H1 (cell line): ENCODE data around the gene JMJD7. TPM values are rescaled to one million over a fixed set of nuclear protein-coding genes. Genes with fewer than 3 reads are reported as not detected.

Source experiments
- CTCF ChIA-PET: fragments of 300-600 bp; sonication (Branson Sonifier 250); formaldehyde crosslinking; loops from one replicate; lab custom pipeline; 2021; ENCODE audit not compliant: partially characterized antibody; lab: Charles Lee
- POLR2A ChIA-PET: fragments of 300-600 bp; sonication (Branson Sonifier 250); formaldehyde crosslinking; loops from one replicate; lab custom pipeline; 2021; ENCODE audit warnings: inconsistent platforms; ENCODE audit not compliant: partially characterized antibody; lab: Charles Lee
- DNase-seq, 2 experiments: peaks; one replicate each; pipeline versions ENCODE4 v3.0.0 to v3.0.0-alpha.2; 2010 to 2022; ENCODE audit warnings: low spot score in 2 of 2, low read depth in 1 of 2, mixed read lengths in 1 of 2
- FAIRE-seq: peaks from 2 replicates; lab custom pipeline; 2011; peaks lifted over from hg19 to GRCh38; lab: Jason Lieb, UNC
- H2AFZ ChIP-seq: 2 replicates; pipeline ENCODE4 v1.8.1; 2012; ENCODE audit warnings: low read length, inconsistent platforms
- H2AK5ac ChIP-seq: 2 replicates; pipeline ENCODE4 v1.6.1; 2013; ENCODE audit warnings: low read depth, low read length
- H2BK120ac ChIP-seq: replicated peaks from 2 replicates; pipeline ENCODE3; 2013; ENCODE audit warnings: low read depth, low read length, inconsistent platforms
- H2BK12ac ChIP-seq: 2 replicates; pipeline ENCODE4 v1.6.1; 2013; ENCODE audit warnings: low read depth, low read length
- H2BK15ac ChIP-seq: 2 replicates; pipeline ENCODE4 v1.6.1; 2013; ENCODE audit warnings: low read length
- H2BK20ac ChIP-seq: 2 replicates; pipeline ENCODE4 v1.6.1; 2013; ENCODE audit warnings: low read length
- H2BK5ac ChIP-seq: 2 replicates; pipeline ENCODE4 v1.6.1; 2013; ENCODE audit warnings: low read depth, low read length
- H3K14ac ChIP-seq: 2 replicates; pipeline ENCODE4 v1.6.1; 2013; ENCODE audit warnings: inconsistent platforms; ENCODE audit not compliant: insufficient read length
- H3K18ac ChIP-seq: 2 replicates; pipeline ENCODE4 v1.6.1; 2013; ENCODE audit warnings: low read length; ENCODE audit errors: extremely low read depth
- H3K23ac ChIP-seq: 2 replicates; pipeline ENCODE4 v1.6.1; 2013; ENCODE audit warnings: inconsistent platforms; ENCODE audit not compliant: insufficient read length
- H3K23me2 ChIP-seq: 2 replicates; pipeline ENCODE4 v1.6.1; 2013; ENCODE audit warnings: low read depth, low read length
- H3K27ac ChIP-seq: 2 replicates; pipeline ENCODE4 v1.6.1; 2011; ENCODE audit warnings: low read depth, low read length, inconsistent platforms
- H3K27me3 ChIP-seq, 4 experiments: replicated peaks in 1 of 4; 1 replicate in 1 of 4; 2 replicates in 3 of 4; pipeline versions ENCODE4 v1.6.1 to v1.8.1; 2011 to 2013; ENCODE audit warnings: low read length in 3 of 4, mild to moderate bottlenecking in 3 of 4, inconsistent platforms in 2 of 4, mixed read lengths in 2 of 4, moderate library complexity in 1 of 4; ENCODE audit not compliant: control insufficient read depth in 3 of 4, insufficient read depth in 3 of 4; ENCODE audit errors: extremely low read depth in 1 of 4
- H3K36me3 ChIP-seq, 4 experiments: 2 replicates each; pipeline versions ENCODE4 v1.6.1 to v1.8.1; 2011 to 2013; ENCODE audit warnings: mild to moderate bottlenecking in 4 of 4, low read length in 3 of 4, moderate library complexity in 2 of 4, control low read depth in 1 of 4, inconsistent platforms in 1 of 4; ENCODE audit not compliant: insufficient read depth in 4 of 4, control insufficient read depth in 2 of 4
- H3K4ac ChIP-seq: replicated peaks from 2 replicates; pipeline ENCODE3; 2013; ENCODE audit warnings: low read length, low read depth, mixed read lengths, inconsistent platforms; ENCODE audit not compliant: insufficient read length
- H3K4me1 ChIP-seq, 4 experiments: replicated peaks in 1 of 4; 1 replicate in 1 of 4; 2 replicates in 3 of 4; pipeline versions ENCODE4 v1.6.1 to v1.8.1; 2011 to 2013; ENCODE audit warnings: low read length in 3 of 4, inconsistent platforms in 2 of 4, mixed read lengths in 1 of 4; ENCODE audit not compliant: insufficient read depth in 4 of 4, control insufficient read depth in 3 of 4
- H3K4me2 ChIP-seq, 2 experiments: 2 replicates each; pipeline versions ENCODE4 v1.6.1 to v1.8.1; 2011 to 2013; ENCODE audit warnings: low read depth in 2 of 2, low read length in 2 of 2, control low read depth in 1 of 2, inconsistent platforms in 1 of 2, mild to moderate bottlenecking in 1 of 2; ENCODE audit not compliant: insufficient read depth in 1 of 2
- H3K4me3 ChIP-seq, 4 experiments: fragments of 200-600, 300-600 bp in 1 of 4; sonication (generic), shearing (Covaris generic), sonication (Bioruptor Twin) in 1 of 4; 2 replicates each; pipeline versions ENCODE4 v1.5.1 to v1.8.1; 2011 to 2016; ENCODE audit warnings: low read length in 4 of 4, low read depth in 3 of 4, control low read depth in 2 of 4, inconsistent platforms in 2 of 4, mild to moderate bottlenecking in 2 of 4, mixed read lengths in 1 of 4, moderate library complexity in 1 of 4; ENCODE audit not compliant: insufficient read depth in 2 of 4; ENCODE audit errors: extremely low read depth in 1 of 4
- H3K56ac ChIP-seq: replicated peaks from 2 replicates; pipeline ENCODE3; 2013; ENCODE audit warnings: low read depth, mild to moderate bottlenecking, mixed read lengths, low read length, inconsistent platforms; ENCODE audit not compliant: insufficient read length
- H3K79me1 ChIP-seq: 2 replicates; pipeline ENCODE4 v1.6.1; 2013; ENCODE audit warnings: low read depth, low read length, control low read depth
- H3K79me2 ChIP-seq, 2 experiments: 2 replicates each; pipeline versions ENCODE4 v1.6.1 to v1.8.1; 2012 to 2013; ENCODE audit warnings: low read length in 2 of 2, mild to moderate bottlenecking in 2 of 2, inconsistent platforms in 1 of 2; ENCODE audit not compliant: insufficient read depth in 2 of 2, control insufficient read depth in 1 of 2
- H3K9ac ChIP-seq, 4 experiments: replicated peaks in 1 of 4; 1 replicate in 1 of 4; 2 replicates in 3 of 4; pipeline versions ENCODE4 v1.6.1 to v1.8.1; 2011 to 2013; ENCODE audit warnings: low read depth in 3 of 4, low read length in 3 of 4, control low read depth in 2 of 4, mild to moderate bottlenecking in 2 of 4, moderate library complexity in 2 of 4, inconsistent platforms in 1 of 4; ENCODE audit errors: extremely low read depth in 1 of 4
- H3K9me3 ChIP-seq, 2 experiments: 2 replicates each; pipeline versions ENCODE4 v1.6.1 to v1.8.1; 2012 to 2013; ENCODE audit warnings: mild to moderate bottlenecking in 2 of 2, moderate library complexity in 2 of 2, control low read depth in 1 of 2, inconsistent platforms in 1 of 2, low read depth in 1 of 2, low read length in 1 of 2, mixed read lengths in 1 of 2; ENCODE audit not compliant: insufficient read depth in 2 of 2
- H4K20me1 ChIP-seq, 2 experiments: replicated peaks in 1 of 2; 2 replicates each; pipeline versions ENCODE3 to v1.8.1; 2011 to 2013; ENCODE audit warnings: inconsistent platforms in 2 of 2, low read length in 2 of 2, mild to moderate bottlenecking in 1 of 2; ENCODE audit not compliant: insufficient read depth in 2 of 2, control insufficient read depth in 1 of 2
- H4K5ac ChIP-seq: 2 replicates; pipeline ENCODE4 v1.6.1; 2013; ENCODE audit warnings: low read length, low read depth, mixed read lengths, inconsistent platforms; ENCODE audit not compliant: insufficient read length
- H4K8ac ChIP-seq: 2 replicates; pipeline ENCODE4 v1.8.0; 2013; ENCODE audit warnings: mild to moderate bottlenecking, moderate library complexity, low read length, inconsistent platforms; ENCODE audit not compliant: insufficient read depth; ENCODE audit errors: extremely low read depth
- H4K91ac ChIP-seq: replicated peaks from 2 replicates; pipeline ENCODE3; 2013; ENCODE audit warnings: low read length, mixed read lengths, inconsistent platforms; ENCODE audit not compliant: insufficient read length
- BCL11A ChIP-seq, 2 experiments: IDR thresholded peaks; one replicate each; pipeline ENCODE4 v1.6.1; 2011; ENCODE audit warnings: low read depth in 2 of 2, low read length in 2 of 2, mild to moderate bottlenecking in 2 of 2
- BRCA1 ChIP-seq: IDR thresholded peaks from 2 replicates; pipeline ENCODE4 v1.6.1; 2012; ENCODE audit warnings: low read depth, low read length, improper control_type of control experiment
- CHD1 ChIP-seq: IDR thresholded peaks from 2 replicates; pipeline ENCODE4 v1.6.1; 2012; ENCODE audit warnings: low read depth, low read length, improper control_type of control experiment
- CHD2 ChIP-seq: IDR thresholded peaks from 2 replicates; pipeline ENCODE4 v1.6.1; 2012; ENCODE audit warnings: low read length, improper control_type of control experiment
- FOSL1 ChIP-seq: IDR thresholded peaks from 2 replicates; pipeline ENCODE4 v1.6.1; 2011; ENCODE audit warnings: mild to moderate bottlenecking, low read depth, low read length, moderate library complexity; ENCODE audit not compliant: insufficient read depth
- GABPA ChIP-seq: IDR thresholded peaks from 2 replicates; pipeline ENCODE4 v1.6.1; 2011; ENCODE audit warnings: mild to moderate bottlenecking, low read length, moderate library complexity, borderline replicate concordance; ENCODE audit not compliant: insufficient read depth
- GTF2F1 ChIP-seq: IDR thresholded peaks from 2 replicates; pipeline ENCODE4 v1.6.1; 2012; ENCODE audit warnings: low read depth, low read length, improper control_type of control experiment, borderline replicate concordance
- JUN ChIP-seq: IDR thresholded peaks from 2 replicates; pipeline ENCODE4 v1.6.1; 2011; ENCODE audit warnings: low read depth, mild to moderate bottlenecking, improper control_type of control experiment, low read length
- POLR2A ChIP-seq, 2 experiments: IDR thresholded peaks; 1 replicate in 1 of 2; 2 replicates in 1 of 2; pipeline ENCODE4 v1.6.1; 2011; ENCODE audit warnings: low read depth in 2 of 2, low read length in 2 of 2, mild to moderate bottlenecking in 2 of 2; ENCODE audit errors: control extremely low read depth in 1 of 2
- POLR2AphosphoS5 ChIP-seq: IDR thresholded peaks from 2 replicates; pipeline ENCODE4 v1.6.1; 2011; ENCODE audit warnings: low read depth, low read length
- POU5F1 ChIP-seq: IDR thresholded peaks from 2 replicates; pipeline ENCODE4 v1.6.1; 2011; ENCODE audit warnings: low read depth, mild to moderate bottlenecking, low read length, moderate library complexity
- SIRT6 ChIP-seq: IDR thresholded peaks from one replicate; pipeline ENCODE4 v1.7.1; 2012; ENCODE audit warnings: low read length, inconsistent platforms
- TAF7 ChIP-seq: optimal IDR thresholded peaks from 2 replicates; pipeline ENCODE3; 2011; ENCODE audit warnings: low read depth, mild to moderate bottlenecking, inconsistent platforms, low read length, moderate library complexity, borderline replicate concordance
- ZNF274 ChIP-seq: IDR thresholded peaks from 2 replicates; pipeline ENCODE4 v1.7.0; 2012; ENCODE audit warnings: low read length, borderline replicate concordance; ENCODE audit errors: extremely low read depth
- WGBS, 2 experiments: shearing (Covaris generic) in 1 of 2; methylation state at CpG; one replicate each; pipeline versions ENCODE4 v1.1.6 to v1.1.7; 2013 to 2015; ENCODE audit warnings: low lambda C conversion rate in 2 of 2, mixed read lengths in 2 of 2, inconsistent platforms in 1 of 2, low coverage in 1 of 2, missing lambda C conversion rate in 1 of 2; ENCODE audit not compliant: insufficient replicate concordance in 2 of 2, insufficient coverage in 1 of 2, insufficient read length in 1 of 2; ENCODE audit errors: extremely low coverage in 1 of 2, missing lambda C conversion rate in 1 of 2; 5-methylcytosine and 5-hydroxymethylcytosine counted together
- polyA plus RNA-seq, 7 experiments: library from polyadenylated mRNA; depleted of rRNA in 3 of 7; stranded (reverse) in 5 of 7; unstranded in 2 of 7; fragments of >200 nt in 5 of 7; fragments of 200-250 nt in 2 of 7; gene quantifications; 1 replicate in 5 of 7; 2 replicates in 1 of 7; 4 replicates in 1 of 7; pipeline versions ENCODE4 v1.2.1 to v1.2.3, GENCODE V29; 2011 to 2013; ENCODE audit warnings: missing spikeins in 2 of 7, mixed read lengths in 2 of 7
- total RNA-seq: library from RNA; stranded (reverse); fragmentation: NEBNext Ultra II Directional; extraction: Animal tissue kit (Norgen Biotek cat#: 25700); gene quantifications from 2 replicates; pipeline ENCODE4 v1.2.1, GENCODE V29; 2021

The JMJD7 gene
- total and polyA plus RNA-seq, 2 of the 8 experiments (the other 6 are each of a cell fraction or from before 2014, with no cell fraction given), result 15.0 to 20.0 TPM

- no peak overlapping the region for H2BK15ac ChIP-seq
- H2BK120ac ChIP-seq, result no peak overlapping the region
- H3K9me3 ChIP-seq, result no peaks in the 10 kb centered on the region
- no peak overlapping the region for H3K4me2 ChIP-seq
- H3K23ac ChIP-seq, result no peak overlapping the region
- no peak overlapping the region for H4K8ac ChIP-seq
- H3K79me1 ChIP-seq, result no peaks in the 10 kb centered on the region
- no peak overlapping the region for H2AFZ ChIP-seq
- DNase-seq, result no peak
- no peaks in the 10 kb centered on the region for H3K27me3 ChIP-seq
- H2BK5ac ChIP-seq, result no peak overlapping the region
- no peaks in the 10 kb centered on the region for H4K20me1 ChIP-seq
- FAIRE-seq, result no peak
- H3K9ac ChIP-seq, result no peak overlapping the region
- H4K5ac ChIP-seq, result no peak overlapping the region
- no peak overlapping the region for H4K91ac ChIP-seq
- peak overlapping the region; percentile 27; the same call in 1 of the 2 replicates for H2BK12ac ChIP-seq
- no peaks in the 10 kb centered on the region for H3K36me3 ChIP-seq
- H3K27ac ChIP-seq, result no peak overlapping the region
- H3K4ac ChIP-seq, result no peak overlapping the region
- H2AK5ac ChIP-seq, result no peak overlapping the region
- no peak overlapping the region for H3K56ac ChIP-seq
- 91% methylated on average over 5 of the region's 5 CpGs; no CpG with 5 or more reads in 1 of the 2 experiments for WGBS, 2 experiments
- H3K4me1 ChIP-seq, result peaks cover 6 to 19% (median 13%) of the 10 kb centered on the region in 4 experiments; a peak in 6 of 7 replicates
- H2BK20ac ChIP-seq, result no peak overlapping the region
- H3K18ac ChIP-seq, result no peak overlapping the region
- CTCF ChIA-PET, result interaction anchor here (0.7 to 6.1 kb wide), 6 partner anchors 14 to 26 kb away, joined by 3 to 60 read pairs (median 7); partner anchors contain the start of gene MAPKBP1
- no peaks in the 10 kb centered on the region for H3K23me2 ChIP-seq
- H3K79me2 ChIP-seq, result no peaks in the 10 kb centered on the region; a peak in 1 of 4 replicates
- POLR2A ChIA-PET, result interaction anchor here (0.8 to 5.1 kb wide), 2 partner anchors 11 to 18 kb away, joined by 3 to 24 read pairs; partner anchors contain the start of gene MAPKBP1
- H3K14ac ChIP-seq, result no peak overlapping the region
- H3K4me3 ChIP-seq, result no peak overlapping the region
- no peak for TF ChIP-seq POLR2AphosphoS5
- no peak for TF ChIP-seq TAF7
- TF ChIP-seq POLR2A (IDR thresholded peaks at IDR 0.05; ENCODE audit: control extremely low read depth in 1 of 2, low read depth in 2 of 2, low read length in 2 of 2), result no peak
- no peak for TF ChIP-seq CHD1
- no peak for TF ChIP-seq POU5F1
- no peak for TF ChIP-seq GABPA
- no peak for TF ChIP-seq FOSL1
- TF ChIP-seq JUN, result no peak
- no peak for TF ChIP-seq GTF2F1
- TF ChIP-seq ZNF274, result no peak
- TF ChIP-seq BCL11A (IDR thresholded peaks at IDR 0.05; ENCODE audit: low read depth in 2 of 2, low read length in 2 of 2), result no peak
- TF ChIP-seq SIRT6, result no peak
- no peak for TF ChIP-seq CHD2
- TF ChIP-seq BRCA1, result no peak
Observed at GRCh38 chr15:41792000-41792637, 35.8 kb upstream of the JMJD7 start.
